Esophagus squamous epithelium (tissue), 4 donors: ENCODE data around the gene ZNF845.

Experiments
- POLR2A ChIP-seq, 4 donors: fragments of 450-650 bp; IDR thresholded peaks; one replicate each; pipeline ENCODE4 v1.6.1; 2017; ENCODE audit warnings: antibody characterized with exemption in 4 of 4, mild to moderate bottlenecking in 4 of 4, moderate library complexity in 3 of 4
- TF ChIP-seq, protein P1 (sequence below), 6 experiments: fragments of 450-650 bp in 4 of 6; fragments of 200-600 bp in 2 of 6; sonication (generic) in 2 of 6; IDR thresholded peaks; one replicate each; pipeline ENCODE4 v1.5.1; 2016 to 2019; ENCODE audit warnings: antibody characterized with exemption in 6 of 6, mild to moderate bottlenecking in 4 of 6, moderate library complexity in 4 of 6

- TF ChIP-seq, protein P1, sequence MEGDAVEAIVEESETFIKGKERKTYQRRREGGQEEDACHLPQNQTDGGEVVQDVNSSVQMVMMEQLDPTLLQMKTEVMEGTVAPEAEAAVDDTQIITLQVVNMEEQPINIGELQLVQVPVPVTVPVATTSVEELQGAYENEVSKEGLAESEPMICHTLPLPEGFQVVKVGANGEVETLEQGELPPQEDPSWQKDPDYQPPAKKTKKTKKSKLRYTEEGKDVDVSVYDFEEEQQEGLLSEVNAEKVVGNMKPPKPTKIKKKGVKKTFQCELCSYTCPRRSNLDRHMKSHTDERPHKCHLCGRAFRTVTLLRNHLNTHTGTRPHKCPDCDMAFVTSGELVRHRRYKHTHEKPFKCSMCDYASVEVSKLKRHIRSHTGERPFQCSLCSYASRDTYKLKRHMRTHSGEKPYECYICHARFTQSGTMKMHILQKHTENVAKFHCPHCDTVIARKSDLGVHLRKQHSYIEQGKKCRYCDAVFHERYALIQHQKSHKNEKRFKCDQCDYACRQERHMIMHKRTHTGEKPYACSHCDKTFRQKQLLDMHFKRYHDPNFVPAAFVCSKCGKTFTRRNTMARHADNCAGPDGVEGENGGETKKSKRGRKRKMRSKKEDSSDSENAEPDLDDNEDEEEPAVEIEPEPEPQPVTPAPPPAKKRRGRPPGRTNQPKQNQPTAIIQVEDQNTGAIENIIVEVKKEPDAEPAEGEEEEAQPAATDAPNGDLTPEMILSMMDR (IDR thresholded peaks at IDR 0.05), result no peak
- no peak for TF ChIP-seq POLR2A (IDR thresholded peaks at IDR 0.05)
Observed at GRCh38 chr19:53333066-53333462, 485 bp upstream of the ZNF845 start.
